ENCODE measurements around the gene PARN. TPM values are rescaled to one million over a fixed set of nuclear protein-coding genes. Genes with fewer than 3 reads are reported as not detected.

PARN gene
- total RNA-seq, 1 experiment from 2014 or later, result 56.2 TPM

DNA sequence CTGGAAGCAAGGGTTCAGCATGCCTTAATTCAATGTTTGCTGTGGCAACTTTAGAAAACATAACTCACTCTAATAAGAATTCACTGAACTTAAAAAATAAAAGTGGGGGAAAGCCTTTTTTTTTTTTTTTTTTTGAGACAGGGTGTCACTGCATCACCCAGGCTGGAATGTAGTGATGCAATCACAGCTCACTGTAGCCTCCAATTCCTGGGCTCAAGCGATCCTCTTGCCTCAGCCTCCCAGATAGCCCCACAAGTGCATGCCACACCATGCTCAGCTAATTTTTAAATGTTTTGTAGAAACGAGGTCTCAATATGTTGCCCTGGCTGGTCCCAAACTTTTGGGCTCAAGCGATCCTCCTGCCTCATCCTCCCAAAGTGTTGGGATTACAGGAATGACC lies 243.9 kb downstream of the PARN start:
- no CpG with 5 or more reads among the region's 3 CpGs for WGBS (ENCODE audit: extremely low coverage, insufficient read length, low lambda C conversion rate)
- Histone ChIP-seq H2BK15ac (ENCODE audit: low read depth, low read length) (no peak overlapping the region), H3K23me2 (ENCODE audit: insufficient read length, low read depth, low read length, poor library complexity, severe bottlenecking) (no peaks in the 10 kb centered on the region), H3K4ac (ENCODE audit: low read depth, low read length) (no peak overlapping the region), H3T11ph (ENCODE audit: low read length) (no peak overlapping the region), H2BK120ac (ENCODE audit: low read depth, low read length, poor library complexity, severe bottlenecking) (no peak overlapping the region), H4K5ac (ENCODE audit: insufficient read length, low read depth, low read length) (no peak overlapping the region), H3K4me1 (ENCODE audit: insufficient read depth, low read length) (no peaks in the 10 kb centered on the region), H2AFZ (ENCODE audit: low read length) (no peak overlapping the region), H3K23ac (ENCODE audit: insufficient read length, low read depth, low read length) (no peak overlapping the region), H3K4me2 (ENCODE audit: insufficient read depth, insufficient read length, low read length) (no peak overlapping the region), H2AK5ac (ENCODE audit: insufficient read length, low read length) (no peak overlapping the region), H4K8ac (replicated peaks; ENCODE audit: insufficient read length, low read depth, low read length) (no peak overlapping the region), H3K56ac (ENCODE audit: insufficient read length, low read depth, low read length) (no peak overlapping the region), H2BK20ac (ENCODE audit: low read depth, low read length, poor library complexity, severe bottlenecking) (no peak overlapping the region), H3K79me2 (ENCODE audit: insufficient read depth, low read length) (no peaks in the 10 kb centered on the region), H3K18ac (ENCODE audit: insufficient read length, low read depth, low read length) (no peak overlapping the region), H2BK5ac (ENCODE audit: insufficient read length, low read length) (no peak overlapping the region), H2BK12ac (ENCODE audit: insufficient read length, low read depth, low read length) (no peak overlapping the region), H3K27me3 (ENCODE audit: insufficient read depth, low read length) (no peaks in the 10 kb centered on the region), H4K20me1 (ENCODE audit: control insufficient read depth, insufficient read depth, insufficient read length) (no peaks in the 10 kb centered on the region), H3K79me1 (ENCODE audit: insufficient read depth, low read depth, low read length, poor library complexity, severe bottlenecking) (no peaks in the 10 kb centered on the region), H3K27ac (ENCODE audit: insufficient read length, low read depth, low read length) (no peak overlapping the region), H3K9ac (ENCODE audit: extremely low read depth, insufficient read length, low read length) (no peak overlapping the region), H4K91ac (ENCODE audit: insufficient read length, low read depth, low read length) (no peak overlapping the region), H3K14ac (ENCODE audit: insufficient read depth, low read length) (no peak overlapping the region), H3K9me3 (ENCODE audit: control insufficient read depth, low read depth, low read length) (no peaks in the 10 kb centered on the region)
- Mint-ChIP-seq H3K27ac (no peak overlapping the region), H3K4me1 (no peaks in the 10 kb centered on the region), H3K27me3 (ENCODE audit: low read depth) (no peaks in the 10 kb centered on the region), H3K9me3 (peaks cover 3% of the 10 kb centered on the region in 2 experiments; a peak in 4 of 5 replicates), H3K4me3 (no peak overlapping the region), H3K36me3 (ENCODE audit: insufficient read depth in 1 of 3, low read depth in 3 of 3) (no peaks in the 10 kb centered on the region)
- TF ChIP-seq, protein P1, sequence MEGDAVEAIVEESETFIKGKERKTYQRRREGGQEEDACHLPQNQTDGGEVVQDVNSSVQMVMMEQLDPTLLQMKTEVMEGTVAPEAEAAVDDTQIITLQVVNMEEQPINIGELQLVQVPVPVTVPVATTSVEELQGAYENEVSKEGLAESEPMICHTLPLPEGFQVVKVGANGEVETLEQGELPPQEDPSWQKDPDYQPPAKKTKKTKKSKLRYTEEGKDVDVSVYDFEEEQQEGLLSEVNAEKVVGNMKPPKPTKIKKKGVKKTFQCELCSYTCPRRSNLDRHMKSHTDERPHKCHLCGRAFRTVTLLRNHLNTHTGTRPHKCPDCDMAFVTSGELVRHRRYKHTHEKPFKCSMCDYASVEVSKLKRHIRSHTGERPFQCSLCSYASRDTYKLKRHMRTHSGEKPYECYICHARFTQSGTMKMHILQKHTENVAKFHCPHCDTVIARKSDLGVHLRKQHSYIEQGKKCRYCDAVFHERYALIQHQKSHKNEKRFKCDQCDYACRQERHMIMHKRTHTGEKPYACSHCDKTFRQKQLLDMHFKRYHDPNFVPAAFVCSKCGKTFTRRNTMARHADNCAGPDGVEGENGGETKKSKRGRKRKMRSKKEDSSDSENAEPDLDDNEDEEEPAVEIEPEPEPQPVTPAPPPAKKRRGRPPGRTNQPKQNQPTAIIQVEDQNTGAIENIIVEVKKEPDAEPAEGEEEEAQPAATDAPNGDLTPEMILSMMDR (conservative IDR thresholded peaks at IDR 0.05), result no peak
- DNase-seq, result no peak

Other genes starting within 250 kb of the PARN start
- 90.9 and 91.7 TPM in 2 replicates for gene BFAR, start 2.7 kb upstream of the PARN start, total RNA-seq (2021)
- 1.0 and 2.2 TPM in 2 replicates for gene PLA2G10, start 64.0 kb upstream of the PARN start, total RNA-seq (2021)
- 1.1 and 1.3 TPM in 2 replicates for gene NPIPA3, start 73.2 kb upstream of the PARN start, total RNA-seq (2021)
- 15.8 and 16.6 TPM in 2 replicates for gene NPIPA2, start 112.3 kb upstream of the PARN start, total RNA-seq (2021)
- gene NOMO1, start 203.5 kb upstream of the PARN start, total RNA-seq (2021), result 102 and 104 TPM in 2 replicates